ENCODE data around the gene BAZ2B. TPM values are rescaled to one million over a fixed set of nuclear protein-coding genes. Genes with fewer than 3 reads are reported as not detected.

The BAZ2B gene
- total and polyA plus RNA-seq, 3 donors from 2014 or later: 23.5 to 132 (median 119) TPM

DNA sequence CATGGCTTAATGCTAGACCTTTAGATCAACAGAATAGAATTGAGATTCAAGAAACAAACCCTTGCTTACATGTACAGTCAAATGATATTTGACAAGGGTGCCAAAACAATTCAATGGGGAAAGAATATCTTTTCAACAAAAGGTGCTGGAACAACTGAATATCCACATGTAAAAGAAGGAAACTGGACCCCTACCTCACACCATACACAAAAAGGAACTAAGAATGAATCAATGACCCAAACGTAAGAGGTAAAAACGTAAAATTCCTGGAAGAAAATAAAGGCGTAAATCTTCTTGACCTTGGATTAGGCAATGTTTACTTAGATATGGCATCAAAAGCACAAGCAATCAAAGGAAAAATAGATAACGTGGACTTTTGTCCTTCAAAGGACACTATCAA is 43.1 kb downstream of the BAZ2B start:
- H3K27ac ChIP-seq: no peak overlapping the region
- WGBS, 2 donors: 94 to 95% methylated on average over 4 of the region's 4 CpGs
- intact Hi-C loops (cut with DNase I; ENCODE audit: low total_unique reads): no loop called here
- TF ChIP-seq CTCF (IDR thresholded peaks at IDR 0.05) (no peak), POLR2A (IDR thresholded peaks at IDR 0.05) (no peak)
- no peaks in the 10 kb centered on the region for H3K36me3 ChIP-seq (ENCODE audit: low read depth, missing control alignments)
- no peaks in the 10 kb centered on the region for H3K9me3 ChIP-seq
- no peak for DNase-seq
- no peaks in the 10 kb centered on the region for H3K27me3 ChIP-seq
- H3K4me3 ChIP-seq: no peak overlapping the region
- no peaks in the 10 kb centered on the region for H3K4me1 ChIP-seq

GRCh38 chr2:159572459-159572858 is 43.9 kb downstream of the BAZ2B start:
- DNase-seq: no peak
- Histone ChIP-seq H3K9me3 (no peaks in the 10 kb centered on the region), H3K4me3 (no peak overlapping the region), H3K4me1 (no peaks in the 10 kb centered on the region), H3K36me3 (ENCODE audit: low read depth, missing control alignments) (no peaks in the 10 kb centered on the region), H3K27me3 (no peaks in the 10 kb centered on the region), H3K27ac (no peak overlapping the region)
- intact Hi-C loops (cut with DNase I; ENCODE audit: low total_unique reads): no loop called here
- TF ChIP-seq CTCF (IDR thresholded peaks at IDR 0.05) (no peak), POLR2A (IDR thresholded peaks at IDR 0.05) (no peak)

- intact Hi-C loops (cut with DNase I; ENCODE audit: low total_unique reads): no loop called here
- WGBS, 2 donors: 79 to 96% methylated on average over 3 of the region's 3 CpGs
These were observed 44.6 kb downstream of the BAZ2B start for GRCh38 chr2:159571540-159572260.

DNA sequence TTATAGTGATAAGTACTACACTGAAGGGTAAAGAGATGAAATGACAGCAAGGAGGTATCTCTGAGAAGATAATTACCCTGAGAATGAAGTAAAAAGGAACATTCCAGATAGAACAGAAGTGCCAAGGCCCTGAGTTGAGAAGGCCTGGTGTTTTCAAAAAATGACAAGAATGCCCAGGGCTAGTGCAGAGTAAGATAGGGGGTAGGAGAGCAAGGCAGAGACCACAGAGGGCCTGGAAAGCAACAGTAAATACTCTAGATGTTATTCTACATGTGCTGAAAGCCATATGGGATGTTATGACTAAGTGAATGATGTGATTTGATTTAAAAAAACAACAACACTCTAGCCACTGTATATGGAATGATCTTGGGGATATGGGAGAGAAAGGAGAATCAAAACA is 52.3 kb downstream of the BAZ2B start:
- Histone ChIP-seq H3K27me3 (no peaks in the 10 kb centered on the region), H3K4me3 (no peak overlapping the region), H3K27ac (no peak overlapping the region), H3K4me1 (no peaks in the 10 kb centered on the region), H3K36me3 (ENCODE audit: low read depth, missing control alignments) (no peaks in the 10 kb centered on the region), H3K9me3 (no peaks in the 10 kb centered on the region)
- intact Hi-C loops (cut with DNase I; ENCODE audit: low total_unique reads): no loop called here
- no peak for DNase-seq
- TF ChIP-seq POLR2A (IDR thresholded peaks at IDR 0.05) (no peak), CTCF (IDR thresholded peaks at IDR 0.05) (no peak)

More at GRCh38 chr2:159571540-159572260, 44.6 kb downstream of the BAZ2B start:
- Histone ChIP-seq H3K36me3 (ENCODE audit: low read depth, missing control alignments) (no peaks in the 10 kb centered on the region), H3K9me3 (no peaks in the 10 kb centered on the region), H3K4me3 (no peak overlapping the region), H3K4me1 (no peaks in the 10 kb centered on the region), H3K27ac (no peak overlapping the region), H3K27me3 (no peaks in the 10 kb centered on the region)
- DNase-seq: no peak
- TF ChIP-seq POLR2A (IDR thresholded peaks at IDR 0.05) (no peak), CTCF (IDR thresholded peaks at IDR 0.05) (no peak)

DNA sequence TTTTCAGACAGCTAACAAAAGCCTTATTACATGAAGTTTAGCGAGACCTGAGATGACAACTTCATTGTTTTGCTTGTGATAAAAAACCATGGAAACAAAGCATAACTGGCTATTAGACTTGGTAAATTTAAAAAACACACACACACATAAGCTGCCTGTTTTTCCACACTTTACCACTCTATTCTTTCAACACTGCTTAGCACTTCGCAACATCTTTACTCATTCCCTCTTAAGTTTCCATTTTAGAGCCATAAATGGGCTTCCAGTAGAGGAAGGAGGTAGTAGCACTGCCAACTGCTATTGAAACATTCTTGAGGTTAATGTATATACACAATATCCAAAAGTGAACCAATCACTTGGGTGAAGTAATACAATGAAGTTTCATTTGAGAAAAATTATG is 54.1 kb downstream of the BAZ2B start:
- DNase-seq: no peak
- H3K9me3 ChIP-seq: no peaks in the 10 kb centered on the region
- H3K4me1 ChIP-seq: no peaks in the 10 kb centered on the region
- no peak overlapping the region for H3K27ac ChIP-seq
- no peaks in the 10 kb centered on the region for H3K36me3 ChIP-seq (ENCODE audit: low read depth, missing control alignments)
- H3K4me3 ChIP-seq: no peak overlapping the region
- 89 to 90% methylated on average over 2 of the region's 2 CpGs for WGBS, 2 donors
- intact Hi-C loops (cut with DNase I; ENCODE audit: low total_unique reads): no loop called here
- H3K27me3 ChIP-seq: no peaks in the 10 kb centered on the region
- no peak for TF ChIP-seq POLR2A (IDR thresholded peaks at IDR 0.05)
- no peak for TF ChIP-seq CTCF (IDR thresholded peaks at IDR 0.05)

All from testis (tissue), 3 donors.